ENCODE results near the gene MS4A6A.

DNA sequence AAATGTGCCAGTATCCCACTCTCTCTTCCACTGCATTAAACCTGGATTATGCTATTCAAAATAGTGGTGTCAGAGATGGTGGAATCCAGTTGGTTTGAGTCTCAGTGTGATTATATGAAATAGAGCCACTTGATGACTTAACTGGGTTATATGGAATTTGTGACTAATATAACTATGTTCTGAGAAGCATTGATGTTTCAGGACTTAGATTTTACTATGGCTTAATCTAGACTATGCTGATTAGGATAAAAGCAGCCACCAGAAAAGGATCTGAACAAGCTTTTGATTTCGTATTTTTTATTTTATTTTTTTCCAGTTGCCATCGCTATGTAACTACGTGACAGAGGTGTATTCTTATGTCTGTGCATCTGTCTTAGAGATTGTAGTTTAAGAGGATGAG is 39.1 kb downstream of the MS4A6A start:
- TF ChIP-seq POLR2A (IDR thresholded peaks at IDR 0.05): no peak
- TF ChIP-seq, protein P1, sequence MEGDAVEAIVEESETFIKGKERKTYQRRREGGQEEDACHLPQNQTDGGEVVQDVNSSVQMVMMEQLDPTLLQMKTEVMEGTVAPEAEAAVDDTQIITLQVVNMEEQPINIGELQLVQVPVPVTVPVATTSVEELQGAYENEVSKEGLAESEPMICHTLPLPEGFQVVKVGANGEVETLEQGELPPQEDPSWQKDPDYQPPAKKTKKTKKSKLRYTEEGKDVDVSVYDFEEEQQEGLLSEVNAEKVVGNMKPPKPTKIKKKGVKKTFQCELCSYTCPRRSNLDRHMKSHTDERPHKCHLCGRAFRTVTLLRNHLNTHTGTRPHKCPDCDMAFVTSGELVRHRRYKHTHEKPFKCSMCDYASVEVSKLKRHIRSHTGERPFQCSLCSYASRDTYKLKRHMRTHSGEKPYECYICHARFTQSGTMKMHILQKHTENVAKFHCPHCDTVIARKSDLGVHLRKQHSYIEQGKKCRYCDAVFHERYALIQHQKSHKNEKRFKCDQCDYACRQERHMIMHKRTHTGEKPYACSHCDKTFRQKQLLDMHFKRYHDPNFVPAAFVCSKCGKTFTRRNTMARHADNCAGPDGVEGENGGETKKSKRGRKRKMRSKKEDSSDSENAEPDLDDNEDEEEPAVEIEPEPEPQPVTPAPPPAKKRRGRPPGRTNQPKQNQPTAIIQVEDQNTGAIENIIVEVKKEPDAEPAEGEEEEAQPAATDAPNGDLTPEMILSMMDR (IDR thresholded peaks at IDR 0.05 in 4 of 5, conservative IDR thresholded peaks at IDR 0.05 in 1 of 5): no peak
